GM12873 (cell line): ENCODE data around the gene ANKRD13B.

Experiments
- TF ChIP-seq, protein P1 (sequence below): IDR thresholded peaks from 2 replicates; pipeline ENCODE4 v1.5.1; 2012; ENCODE audit warnings: low read depth, mild to moderate bottlenecking, moderate library complexity, low read length, control low read depth; ENCODE audit not compliant: insufficient read depth; ENCODE audit errors: missing control alignments

Gene ANKRD13B

GRCh38 chr17:29592850-29593551 is at the start of gene ANKRD13B:
Gene ANKRD13B, plus strand, starts transcription at chr17:29593132. Its CDS starts 490 bp downstream, at chr17:29593622.
- TF ChIP-seq, protein P1, sequence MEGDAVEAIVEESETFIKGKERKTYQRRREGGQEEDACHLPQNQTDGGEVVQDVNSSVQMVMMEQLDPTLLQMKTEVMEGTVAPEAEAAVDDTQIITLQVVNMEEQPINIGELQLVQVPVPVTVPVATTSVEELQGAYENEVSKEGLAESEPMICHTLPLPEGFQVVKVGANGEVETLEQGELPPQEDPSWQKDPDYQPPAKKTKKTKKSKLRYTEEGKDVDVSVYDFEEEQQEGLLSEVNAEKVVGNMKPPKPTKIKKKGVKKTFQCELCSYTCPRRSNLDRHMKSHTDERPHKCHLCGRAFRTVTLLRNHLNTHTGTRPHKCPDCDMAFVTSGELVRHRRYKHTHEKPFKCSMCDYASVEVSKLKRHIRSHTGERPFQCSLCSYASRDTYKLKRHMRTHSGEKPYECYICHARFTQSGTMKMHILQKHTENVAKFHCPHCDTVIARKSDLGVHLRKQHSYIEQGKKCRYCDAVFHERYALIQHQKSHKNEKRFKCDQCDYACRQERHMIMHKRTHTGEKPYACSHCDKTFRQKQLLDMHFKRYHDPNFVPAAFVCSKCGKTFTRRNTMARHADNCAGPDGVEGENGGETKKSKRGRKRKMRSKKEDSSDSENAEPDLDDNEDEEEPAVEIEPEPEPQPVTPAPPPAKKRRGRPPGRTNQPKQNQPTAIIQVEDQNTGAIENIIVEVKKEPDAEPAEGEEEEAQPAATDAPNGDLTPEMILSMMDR: no peak

DNA sequence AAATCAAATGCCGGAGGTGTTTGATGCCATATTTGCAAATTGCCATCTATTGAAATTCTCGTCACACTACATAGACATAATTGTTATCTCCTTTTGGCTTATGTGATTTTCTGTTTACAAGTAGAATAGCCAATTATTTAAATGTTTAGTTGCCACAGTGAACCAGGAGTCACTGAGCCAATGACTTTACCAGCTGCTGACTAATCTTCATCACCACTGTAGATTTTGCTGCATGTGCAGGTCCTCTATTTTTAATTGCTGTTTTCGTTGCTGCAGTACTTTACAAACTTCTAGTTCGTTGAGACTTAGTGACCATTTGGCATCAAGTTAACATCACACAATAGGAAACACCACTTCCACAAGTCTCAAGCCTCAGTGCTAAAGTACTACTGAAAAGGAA is 48.9 kb upstream of the ANKRD13B start:
- TF ChIP-seq, protein P1: no peak

DNA sequence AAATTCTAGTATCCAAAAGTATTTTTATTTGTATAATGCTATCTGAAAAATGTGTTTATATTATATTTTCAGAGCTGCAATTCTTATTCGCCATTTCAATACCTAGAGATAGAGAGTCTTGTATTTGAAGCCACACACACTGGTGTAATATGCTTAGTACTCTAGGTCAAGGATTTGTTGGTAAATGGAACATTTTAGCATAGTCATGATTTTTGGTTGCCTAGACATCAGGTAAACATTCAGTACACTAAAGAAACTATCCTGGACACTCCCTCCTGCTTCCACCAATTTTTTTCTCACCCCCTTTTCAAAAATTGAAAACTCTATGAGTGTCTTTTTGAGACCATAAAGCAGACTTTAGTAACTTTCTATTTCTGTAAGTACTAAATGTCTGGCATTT is 46.8 kb upstream of the ANKRD13B start:
- TF ChIP-seq, protein P1: no peak

DNA sequence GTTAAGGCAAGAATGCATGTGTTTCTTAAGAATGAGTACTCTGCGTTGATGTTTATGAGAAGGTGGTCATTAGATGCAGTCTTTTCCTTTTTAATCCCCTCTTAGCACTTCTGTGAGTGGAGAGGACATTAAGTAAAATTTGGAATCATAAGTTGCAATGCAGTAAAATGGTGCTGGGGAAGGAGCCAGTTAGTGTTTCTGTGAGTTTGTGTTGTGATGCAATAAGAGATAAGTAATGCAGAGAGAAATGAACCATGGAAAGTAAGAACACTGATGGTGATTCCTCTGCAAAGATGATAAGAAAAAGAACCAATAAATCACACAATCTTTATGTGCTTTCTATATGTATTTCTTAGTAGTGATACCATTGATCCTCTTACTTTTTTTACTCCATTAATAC is 46.1 kb upstream of the ANKRD13B start:
- TF ChIP-seq, protein P1: no peak

DNA sequence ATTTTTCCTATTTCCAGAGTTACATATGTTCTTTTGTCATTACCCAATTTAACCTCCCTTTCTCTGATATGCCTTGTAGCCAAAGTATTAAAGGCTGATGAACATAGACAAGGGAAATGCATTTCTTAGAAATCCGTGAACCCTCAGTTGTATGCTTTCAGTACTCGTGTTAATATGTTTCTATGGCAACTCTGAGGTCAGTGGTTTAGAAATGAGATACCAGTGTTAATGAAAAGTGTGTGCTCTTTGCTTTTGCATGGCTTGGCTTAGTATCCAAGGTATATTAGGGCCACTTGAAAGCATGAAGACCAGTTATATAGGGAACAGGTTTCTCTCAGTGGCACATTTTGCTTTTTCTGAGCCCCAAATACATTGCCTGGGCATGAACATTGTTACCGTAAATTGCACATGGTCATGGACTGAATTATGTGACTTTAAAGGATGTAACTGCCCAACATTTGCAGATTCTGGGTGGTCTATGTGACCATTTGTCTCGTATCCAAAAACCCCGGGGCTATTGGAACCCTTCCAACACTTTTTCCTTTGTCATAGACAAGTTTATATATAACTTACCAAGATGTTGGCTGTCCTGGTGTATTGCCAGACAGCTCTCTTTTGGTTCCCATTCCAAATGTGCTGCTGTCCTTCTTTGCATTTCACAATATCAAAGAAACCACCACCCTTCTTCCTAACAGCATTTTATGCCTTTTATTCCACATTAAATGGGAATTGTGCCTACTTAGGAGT is 43.6 kb upstream of the ANKRD13B start:
- TF ChIP-seq, protein P1: no peak

GRCh38 chr17:29555840-29556239 is 37.1 kb upstream of the ANKRD13B start:
- TF ChIP-seq, protein P1: no peak

DNA sequence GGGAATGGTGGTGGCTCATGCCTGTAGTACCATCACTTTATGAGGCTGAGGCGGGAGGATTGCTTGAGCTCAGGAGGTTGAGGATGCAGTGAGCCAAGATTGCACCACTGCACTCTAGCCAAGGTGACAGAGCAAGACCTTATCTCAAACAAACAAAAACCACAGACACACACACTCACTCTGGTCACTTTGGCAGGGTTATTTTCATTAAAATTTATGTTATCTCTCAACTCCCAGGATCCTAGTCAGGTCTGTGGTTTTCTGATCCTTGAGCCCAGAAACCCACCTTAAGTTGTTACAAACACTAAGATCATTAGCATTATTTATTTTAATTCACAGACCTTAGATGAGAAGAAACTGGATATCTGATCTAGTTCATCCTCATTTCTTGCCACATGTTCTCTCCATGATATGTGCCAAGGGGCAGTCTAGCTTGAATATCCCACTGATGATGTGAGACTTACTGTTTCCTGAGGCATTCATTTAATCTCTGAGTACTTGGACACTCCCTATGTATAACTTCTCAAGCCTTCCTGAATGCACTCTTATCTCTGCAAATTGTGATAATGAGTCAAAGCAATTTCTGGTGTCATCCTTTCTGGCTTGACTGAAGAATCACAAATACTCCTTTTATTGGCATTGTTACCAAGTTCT is 35.7 kb upstream of the ANKRD13B start:
- TF ChIP-seq, protein P1: no peak
